Activated naive CD8-positive, alpha-beta T cell treated with anti-CD3 and anti-CD28 coated beads, Interleukin-2, amount 10 ng/mL, durations not matched to agents 7 days and 5 days (primary cell): ENCODE results near the gene CAVIN3. TPM values are rescaled to one million over a fixed set of nuclear protein-coding genes. Genes with fewer than 3 reads are reported as not detected.

Experiments used
- ATAC-seq: fragments of 150-1000 bp; cut with Tn5 transposase; one replicate; pipeline ENCODE4 v1.10.0; 2021; ENCODE audit warnings: low read depth, moderate library complexity
- POLR2A ChIA-PET: fragments of 350-600 bp; sonication (Branson Sonifier 250); formaldehyde crosslinking; loops from one replicate; lab custom pipeline; 2021; ENCODE audit warnings: antibody characterized with exemption; lab: Charles Lee
- DNase-seq: peaks from one replicate; pipeline ENCODE4 v3.0.0; 2021
- H3K27ac Mint-ChIP-seq: one replicate; pipeline ENCODE4 v1.8.0; 2022; ENCODE audit warnings: mild to moderate bottlenecking, mixed read lengths
- H3K27me3 Mint-ChIP-seq: one replicate; pipeline ENCODE4 v1.8.0; 2022; ENCODE audit warnings: mild to moderate bottlenecking, moderate library complexity, mixed read lengths
- H3K36me3 Mint-ChIP-seq: one replicate; pipeline ENCODE4 v1.8.0; 2021; ENCODE audit warnings: mild to moderate bottlenecking, mixed read lengths
- H3K4me1 Mint-ChIP-seq: one replicate; pipeline ENCODE4 v1.8.0; 2021; ENCODE audit warnings: mixed read lengths
- H3K4me3 Mint-ChIP-seq: one replicate; pipeline ENCODE4 v1.8.0; 2022; ENCODE audit warnings: mild to moderate bottlenecking, moderate library complexity, mixed read lengths
- H3K9me3 Mint-ChIP-seq: one replicate; pipeline ENCODE4 v1.8.0; 2021; ENCODE audit warnings: mixed read lengths
- total RNA-seq, 2 experiments: library from RNA; stranded (reverse); gene quantifications; one replicate each; pipeline ENCODE4 v1.2.3, GENCODE V29; 2021

Gene CAVIN3, protein sequence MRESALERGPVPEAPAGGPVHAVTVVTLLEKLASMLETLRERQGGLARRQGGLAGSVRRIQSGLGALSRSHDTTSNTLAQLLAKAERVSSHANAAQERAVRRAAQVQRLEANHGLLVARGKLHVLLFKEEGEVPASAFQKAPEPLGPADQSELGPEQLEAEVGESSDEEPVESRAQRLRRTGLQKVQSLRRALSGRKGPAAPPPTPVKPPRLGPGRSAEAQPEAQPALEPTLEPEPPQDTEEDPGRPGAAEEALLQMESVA
- 1 to 10 TPM; 1.4 to 1.6 TPM for total RNA-seq

DNA sequence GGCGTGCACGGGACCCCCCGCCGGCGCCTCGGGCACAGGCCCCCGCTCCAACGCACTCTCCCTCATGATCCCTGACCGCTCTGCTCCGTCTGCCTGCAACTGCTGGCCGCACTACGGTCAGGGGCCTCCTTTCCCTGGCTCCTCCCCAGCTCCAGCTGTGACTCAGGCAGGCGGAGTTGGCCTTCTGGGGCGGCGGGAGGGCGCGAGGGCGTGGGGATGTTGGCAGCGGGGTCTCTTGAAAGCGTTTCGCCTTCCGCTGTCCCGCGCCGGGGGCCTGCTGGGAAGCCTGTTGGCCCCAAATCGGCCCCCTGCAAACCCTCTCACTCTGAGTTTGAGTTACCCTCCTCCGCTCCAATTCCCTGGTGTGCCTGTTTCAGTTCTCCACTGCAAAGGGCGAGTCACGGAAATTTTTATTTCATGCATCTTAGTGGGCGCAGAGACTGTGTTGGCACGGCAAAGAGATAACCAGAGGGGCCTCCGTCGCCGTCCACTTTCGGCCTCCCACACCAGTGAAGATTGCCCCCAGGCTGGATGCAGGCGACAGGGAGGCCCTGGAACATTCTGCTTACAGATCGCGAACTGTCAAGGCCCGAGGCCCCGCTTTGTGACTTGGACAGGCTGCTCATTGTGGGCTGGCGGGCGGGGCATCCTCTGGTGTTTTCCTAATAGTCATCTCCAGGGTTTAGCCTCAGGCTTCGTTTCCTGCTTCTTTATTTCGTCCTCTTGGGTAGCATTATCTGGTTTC lies at the start of gene CAVIN3:
TSS of gene CAVIN3 (minus strand) at position 91 of the 745 bp plus-strand sequence. CDS start at position 66, 25 bp downstream.
- peaks cover 2% of the 10 kb centered on the region for H3K36me3 Mint-ChIP-seq
- H3K9me3 Mint-ChIP-seq = no peaks in the 10 kb centered on the region
- peaks cover 19% of the 10 kb centered on the region for H3K4me1 Mint-ChIP-seq
- H3K27ac Mint-ChIP-seq = peak within 1 kb of the TSS; percentile 85
- peak within 1 kb of the TSS; percentile 81 for H3K4me3 Mint-ChIP-seq
- ATAC-seq (peak; percentile 63), DNase-seq (peak; percentile 71)
- peaks cover 36% of the 10 kb centered on the region for H3K27me3 Mint-ChIP-seq
- POLR2A ChIA-PET = interaction anchor here (0.6 to 1.7 kb wide), 5 partner anchors 22 to 155 kb away, joined by 3 to 4 read pairs (median 3); partner anchors contain the start of gene SMPD1

GRCh38 chr11:6365659-6366058 lies 45.4 kb upstream of the CAVIN3 start:
- H3K36me3 Mint-ChIP-seq = no peaks in the 10 kb centered on the region
- H3K27ac Mint-ChIP-seq = no peak overlapping the region
- H3K9me3 Mint-ChIP-seq = no peaks in the 10 kb centered on the region
- no peak overlapping the region for H3K4me3 Mint-ChIP-seq
- H3K27me3 Mint-ChIP-seq = no peaks in the 10 kb centered on the region
- peaks cover 1% of the 10 kb centered on the region for H3K4me1 Mint-ChIP-seq
- no peak for ATAC-seq
- POLR2A ChIA-PET = no interaction called here
- DNase-seq = no peak

DNA sequence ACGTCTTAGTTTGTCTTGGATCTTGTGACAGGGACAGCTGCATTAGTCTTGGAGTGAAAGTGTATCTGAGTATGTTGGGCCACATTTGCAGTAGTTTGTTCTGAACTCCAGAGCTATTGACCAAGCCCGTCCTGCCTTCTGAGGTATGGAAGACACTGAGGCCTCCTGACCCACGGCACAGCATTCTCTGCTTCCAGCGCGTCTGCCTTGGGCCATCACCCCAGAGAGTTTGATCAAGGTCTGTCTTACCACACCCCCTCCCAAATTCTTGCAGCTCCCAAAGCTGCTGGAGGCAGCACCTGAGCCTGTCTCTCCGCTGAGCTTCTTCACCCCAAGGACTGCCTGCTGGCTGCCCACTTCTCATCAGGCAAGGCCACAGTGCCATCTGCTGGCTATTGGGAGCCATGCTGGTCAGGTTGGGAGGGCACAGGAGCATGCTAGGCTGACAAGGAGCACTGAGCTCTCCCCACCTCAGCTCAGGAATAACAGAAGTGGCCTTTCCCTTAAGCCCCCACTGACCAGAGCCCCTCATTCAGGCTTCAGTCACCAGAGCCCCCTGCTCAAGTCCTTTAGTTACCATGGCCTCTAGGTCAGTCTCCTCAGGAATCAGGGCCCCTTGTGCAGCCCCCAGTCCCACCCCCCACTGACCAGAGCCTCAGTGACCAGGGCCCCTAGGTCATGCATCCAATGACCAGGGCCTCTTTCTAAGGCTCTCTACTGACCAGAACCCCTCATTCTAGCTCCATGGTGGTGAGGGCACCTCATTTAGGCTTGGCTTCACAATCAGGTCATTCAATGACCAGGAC lies 42.8 kb upstream of the CAVIN3 start:
- H3K9me3 Mint-ChIP-seq = no peaks in the 10 kb centered on the region
- H3K27ac Mint-ChIP-seq = no peak overlapping the region
- POLR2A ChIA-PET = interaction anchor here (1.0 kb wide), 2 partner anchors 40 to 563 kb away, joined by 3 read pairs; partner anchors contain the start of gene ZNF215
- H3K27me3 Mint-ChIP-seq = peaks cover 2% of the 10 kb centered on the region
- ATAC-seq (peak; percentile 96), DNase-seq (peak; percentile 69)
- no peaks in the 10 kb centered on the region for H3K36me3 Mint-ChIP-seq
- no peak overlapping the region for H3K4me3 Mint-ChIP-seq
- H3K4me1 Mint-ChIP-seq = peaks cover 1% of the 10 kb centered on the region

DNA sequence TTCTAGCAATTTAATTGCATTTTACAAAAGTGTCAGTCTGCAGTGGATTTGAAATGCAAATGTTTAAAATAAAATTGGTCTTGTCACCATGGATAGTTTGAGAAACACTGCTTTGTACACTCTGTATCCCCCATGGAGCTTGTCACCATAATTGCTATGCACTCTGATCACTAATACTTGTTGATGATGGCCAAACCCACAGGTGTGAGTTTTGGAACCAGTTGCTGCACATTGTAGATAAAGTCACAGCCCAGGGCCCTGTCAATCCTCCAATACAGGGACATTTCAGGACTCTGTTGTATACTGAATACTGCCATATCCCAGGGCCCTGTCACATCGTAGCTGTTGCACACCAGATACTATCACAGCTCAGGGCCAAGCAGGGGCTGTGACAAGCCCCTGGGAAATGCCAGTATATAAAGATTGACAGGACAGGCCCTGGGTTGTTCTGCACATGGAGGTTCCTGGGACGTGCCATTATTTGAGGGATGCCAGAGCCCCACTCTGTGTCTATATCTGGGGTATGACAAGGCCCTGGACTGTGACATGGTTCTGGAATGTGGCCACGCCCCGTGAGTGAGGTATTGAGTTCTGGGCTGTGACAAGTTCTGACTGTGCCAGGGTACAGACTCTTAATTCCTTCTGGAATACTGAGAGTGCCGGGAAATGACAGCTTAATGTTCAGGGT lies 42.0 kb upstream of the CAVIN3 start:
- H3K4me3 Mint-ChIP-seq = no peak overlapping the region
- no peak for ATAC-seq
- H3K27ac Mint-ChIP-seq = no peak overlapping the region
- H3K36me3 Mint-ChIP-seq = no peaks in the 10 kb centered on the region
- H3K4me1 Mint-ChIP-seq = peaks cover 1% of the 10 kb centered on the region
- peaks cover 2% of the 10 kb centered on the region for H3K27me3 Mint-ChIP-seq
- DNase-seq = no peak
- no peaks in the 10 kb centered on the region for H3K9me3 Mint-ChIP-seq
- POLR2A ChIA-PET = interaction anchor here (1.0 kb wide), 2 partner anchors 41 to 564 kb away, joined by 3 read pairs; partner anchors contain the start of gene ZNF215

GRCh38 chr11:6360183-6360582 lies 39.9 kb upstream of the CAVIN3 start:
- Mint-ChIP-seq H3K4me3 (no peak overlapping the region), H3K9me3 (no peaks in the 10 kb centered on the region), H3K27me3 (peaks cover 2% of the 10 kb centered on the region), H3K36me3 (no peaks in the 10 kb centered on the region), H3K4me1 (peaks cover 1% of the 10 kb centered on the region), H3K27ac (no peak overlapping the region)
- DNase-seq (no peak), ATAC-seq (no peak)
- POLR2A ChIA-PET = interaction anchor here (0.6 kb wide), 1 partner anchor 92 kb away, joined by 4 read pairs; no protein-coding TSS in a partner anchor

- H3K27ac Mint-ChIP-seq = no peak overlapping the region
- H3K4me3 Mint-ChIP-seq = no peak overlapping the region
- H3K36me3 Mint-ChIP-seq = no peaks in the 10 kb centered on the region
- DNase-seq (no peak), ATAC-seq (no peak)
- H3K4me1 Mint-ChIP-seq = peaks cover 5% of the 10 kb centered on the region
- H3K27me3 Mint-ChIP-seq = peaks cover 4% of the 10 kb centered on the region
- POLR2A ChIA-PET = no interaction called here
- H3K9me3 Mint-ChIP-seq = no peaks in the 10 kb centered on the region
These were observed 36.9 kb upstream of the CAVIN3 start for GRCh38 chr11:6357222-6357621.

- Mint-ChIP-seq H3K27me3 (peaks cover 8% of the 10 kb centered on the region), H3K27ac (no peak overlapping the region), H3K9me3 (no peaks in the 10 kb centered on the region), H3K36me3 (no peaks in the 10 kb centered on the region), H3K4me3 (no peak overlapping the region), H3K4me1 (peaks cover 5% of the 10 kb centered on the region)
- ATAC-seq (no peak), DNase-seq (no peak)
- POLR2A ChIA-PET = no interaction called here
These were observed 36.3 kb upstream of the CAVIN3 start for GRCh38 chr11:6356503-6357055.

DNA sequence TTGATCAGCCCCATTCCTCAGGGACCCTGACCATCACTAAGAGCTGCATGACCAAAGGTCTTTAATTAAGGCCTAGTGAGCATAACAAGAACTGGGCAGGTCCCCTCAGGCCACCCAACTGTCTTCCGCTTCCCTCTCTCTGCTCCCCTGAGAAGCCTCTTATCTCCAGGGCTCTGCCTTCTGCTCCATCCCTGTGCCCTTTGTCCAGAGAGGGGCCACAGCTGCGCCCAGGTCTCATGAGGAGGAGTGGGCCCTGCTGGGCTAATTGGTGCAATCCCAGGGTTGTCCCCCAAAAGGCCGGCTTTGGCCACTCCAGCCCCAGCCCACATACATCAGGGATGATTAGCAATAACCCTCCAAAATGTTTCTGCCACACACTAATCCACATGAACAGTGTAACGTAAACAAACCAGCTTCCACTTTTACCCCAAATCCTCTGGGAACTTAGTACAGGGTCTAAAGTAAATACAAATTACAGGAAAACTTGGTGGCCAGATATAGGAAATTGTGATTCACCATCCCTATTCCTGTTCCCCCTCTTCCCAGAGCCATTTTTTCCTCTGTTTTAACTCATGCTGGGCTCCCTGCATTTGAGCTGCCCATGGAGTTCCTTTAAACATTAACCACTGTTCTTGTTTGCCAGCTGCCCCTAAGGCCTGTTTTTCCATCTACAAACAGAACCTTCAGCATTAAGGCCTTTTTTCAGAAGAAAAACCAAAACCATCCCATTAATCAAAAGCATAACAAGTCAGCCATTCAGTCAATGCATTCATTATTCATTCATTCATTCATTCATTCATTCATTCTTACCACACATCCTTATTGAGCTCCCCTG lies 34.6 kb upstream of the CAVIN3 start:
- Mint-ChIP-seq H3K9me3 (no peaks in the 10 kb centered on the region), H3K4me3 (no peak overlapping the region), H3K27me3 (peaks cover 12% of the 10 kb centered on the region), H3K4me1 (peaks cover 5% of the 10 kb centered on the region), H3K27ac (no peak overlapping the region), H3K36me3 (no peaks in the 10 kb centered on the region)
- POLR2A ChIA-PET = no interaction called here
- ATAC-seq (no peak), DNase-seq (no peak)

DNA sequence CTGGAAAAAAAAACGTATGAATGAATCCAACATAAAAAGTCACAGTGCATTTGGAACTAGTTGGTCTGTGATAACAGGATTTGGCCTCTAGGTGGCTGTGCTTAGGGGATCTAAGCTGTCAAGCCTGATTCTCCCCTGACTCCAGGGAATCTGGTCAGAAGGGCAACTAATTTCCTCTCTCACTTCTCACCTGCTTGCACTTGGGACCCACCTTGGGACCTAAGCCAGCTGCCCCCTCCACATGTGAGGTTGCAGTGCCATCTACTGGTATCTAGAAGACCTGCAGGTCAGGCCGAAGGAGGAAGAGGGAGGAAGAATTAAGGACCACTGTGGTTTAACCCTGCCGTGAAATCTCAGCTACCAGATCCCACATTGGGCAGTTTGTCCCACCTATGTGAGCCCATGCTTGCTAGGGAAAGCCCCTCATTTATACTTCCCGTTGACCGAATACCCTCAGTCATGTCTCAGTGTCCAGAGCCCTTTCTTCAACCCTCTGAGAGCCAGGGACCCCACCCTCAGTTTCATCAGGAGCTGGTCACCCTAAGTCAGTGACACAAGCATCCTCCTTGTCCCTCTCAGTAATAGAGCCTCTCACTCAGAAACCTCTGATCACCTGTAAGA lies 33.2 kb upstream of the CAVIN3 start:
- POLR2A ChIA-PET = interaction anchor here (0.5 kb wide), 1 partner anchor 107 kb away, joined by 3 read pairs; no protein-coding TSS in a partner anchor
- H3K36me3 Mint-ChIP-seq = no peaks in the 10 kb centered on the region
- peaks cover 5% of the 10 kb centered on the region for H3K4me1 Mint-ChIP-seq
- DNase-seq = peak; percentile 51
- peak; percentile 42 for ATAC-seq
- H3K9me3 Mint-ChIP-seq = no peaks in the 10 kb centered on the region
- peaks cover 12% of the 10 kb centered on the region for H3K27me3 Mint-ChIP-seq
- peak overlapping the region; percentile 14 for H3K27ac Mint-ChIP-seq
- H3K4me3 Mint-ChIP-seq = no peak overlapping the region

GRCh38 chr11:6351782-6352382 lies 31.6 kb upstream of the CAVIN3 start:
- POLR2A ChIA-PET = no interaction called here
- DNase-seq (no peak), ATAC-seq (no peak)
- no peak overlapping the region for H3K4me3 Mint-ChIP-seq
- peaks cover 5% of the 10 kb centered on the region for H3K4me1 Mint-ChIP-seq
- no peaks in the 10 kb centered on the region for H3K36me3 Mint-ChIP-seq
- H3K9me3 Mint-ChIP-seq = no peaks in the 10 kb centered on the region
- peaks cover 12% of the 10 kb centered on the region for H3K27me3 Mint-ChIP-seq
- H3K27ac Mint-ChIP-seq = no peak overlapping the region

GRCh38 chr11:6350486-6350885 lies 30.2 kb upstream of the CAVIN3 start:
- no peaks in the 10 kb centered on the region for H3K9me3 Mint-ChIP-seq
- H3K36me3 Mint-ChIP-seq = no peaks in the 10 kb centered on the region
- POLR2A ChIA-PET = no interaction called here
- no peak overlapping the region for H3K27ac Mint-ChIP-seq
- DNase-seq (no peak), ATAC-seq (no peak)
- H3K4me1 Mint-ChIP-seq = peaks cover 5% of the 10 kb centered on the region
- peaks cover 12% of the 10 kb centered on the region for H3K27me3 Mint-ChIP-seq
- H3K4me3 Mint-ChIP-seq = no peak overlapping the region
